HepG2 (cell line): ENCODE data around the gene CFAP92.

Experiments
- EHMT2 ChIP-seq: fragments of 200-600 bp; sonication (generic); IDR thresholded peaks from 2 replicates; pipeline ENCODE4 v1.7.0; 2017; ENCODE audit warnings: antibody characterized with exemption, low read depth, low read length, borderline replicate concordance
- KDM2A ChIP-seq: sonication (generic); formaldehyde crosslinking; IDR thresholded peaks from 2 replicates; pipeline ENCODE4 v1.4.0; 2020; ENCODE audit warnings: low read depth, missing genetic modification reagents, borderline replicate concordance
- MBNL3 ChIP-seq: fragments of 250-450 bp; sonication (Bioruptor Pico); conservative IDR thresholded peaks from 2 replicates; pipeline ENCODE4 v1.8.0; 2022; ENCODE audit warnings: mild to moderate bottlenecking, inconsistent platforms
- NBN ChIP-seq: fragments of 450-650 bp; conservative IDR thresholded peaks from 2 replicates; pipeline ENCODE4 v1.6.1; 2017
- POLR2A ChIP-seq, 2 experiments: IDR thresholded peaks; 2 replicates each; pipeline ENCODE4 v1.6.1; 2011; ENCODE audit warnings: low read depth in 2 of 2, low read length in 2 of 2, mild to moderate bottlenecking in 1 of 2, moderate library complexity in 1 of 2; ENCODE audit not compliant: insufficient read depth in 1 of 2
- SUZ12 ChIP-seq: fragments of 150-350 bp; IDR thresholded peaks from 2 replicates; pipeline ENCODE4 v1.6.1; 2014; ENCODE audit warnings: low read depth, low read length
- ZFP1 ChIP-seq: IDR thresholded peaks from 2 replicates; pipeline ENCODE4 v1.6.1; 2016
- ZNF205 ChIP-seq: IDR thresholded peaks from 2 replicates; pipeline ENCODE4 v1.6.1; 2018; ENCODE audit warnings: missing biosample characterization, missing genetic modification reagents
- ZNF274 ChIP-seq: sonication (generic); formaldehyde crosslinking; IDR thresholded peaks from 2 replicates; pipeline ENCODE4 v1.5.1; 2020; ENCODE audit warnings: mild to moderate bottlenecking, missing genetic modification reagents
- TF ChIP-seq, protein P1 (sequence below): IDR thresholded peaks from 2 replicates; pipeline ENCODE4 v1.6.1; 2016
- TF ChIP-seq, protein P2 (sequence below): sonication (generic); formaldehyde crosslinking; IDR thresholded peaks from 2 replicates; pipeline ENCODE4 v1.9.0; 2021; ENCODE audit warnings: missing genetic modification reagents, borderline replicate concordance

GRCh38 chr3:128933922-128934253 lies 60.0 kb downstream of the CFAP92 start:
- TF ChIP-seq EHMT2 (no peak), ZNF274 (CRISPR knock-in tag) (no peak), MBNL3 (CRISPR knock-in tag) (no peak), POLR2A (IDR thresholded peaks at IDR 0.05; ENCODE audit: insufficient read depth in 1 of 2, low read depth in 2 of 2, low read length in 2 of 2) (no peak), ZFP1 (CRISPR knock-in tag) (no peak), KDM2A (CRISPR knock-in tag) (no peak), ZNF205 (CRISPR knock-in tag) (no peak), NBN (no peak), SUZ12 (no peak)
- TF ChIP-seq, protein P1, sequence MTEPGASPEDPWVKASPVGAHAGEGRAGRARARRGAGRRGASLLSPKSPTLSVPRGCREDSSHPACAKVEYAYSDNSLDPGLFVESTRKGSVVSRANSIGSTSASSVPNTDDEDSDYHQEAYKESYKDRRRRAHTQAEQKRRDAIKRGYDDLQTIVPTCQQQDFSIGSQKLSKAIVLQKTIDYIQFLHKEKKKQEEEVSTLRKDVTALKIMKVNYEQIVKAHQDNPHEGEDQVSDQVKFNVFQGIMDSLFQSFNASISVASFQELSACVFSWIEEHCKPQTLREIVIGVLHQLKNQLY (CRISPR knock-in tag) = no peak
- TF ChIP-seq, protein P2, sequence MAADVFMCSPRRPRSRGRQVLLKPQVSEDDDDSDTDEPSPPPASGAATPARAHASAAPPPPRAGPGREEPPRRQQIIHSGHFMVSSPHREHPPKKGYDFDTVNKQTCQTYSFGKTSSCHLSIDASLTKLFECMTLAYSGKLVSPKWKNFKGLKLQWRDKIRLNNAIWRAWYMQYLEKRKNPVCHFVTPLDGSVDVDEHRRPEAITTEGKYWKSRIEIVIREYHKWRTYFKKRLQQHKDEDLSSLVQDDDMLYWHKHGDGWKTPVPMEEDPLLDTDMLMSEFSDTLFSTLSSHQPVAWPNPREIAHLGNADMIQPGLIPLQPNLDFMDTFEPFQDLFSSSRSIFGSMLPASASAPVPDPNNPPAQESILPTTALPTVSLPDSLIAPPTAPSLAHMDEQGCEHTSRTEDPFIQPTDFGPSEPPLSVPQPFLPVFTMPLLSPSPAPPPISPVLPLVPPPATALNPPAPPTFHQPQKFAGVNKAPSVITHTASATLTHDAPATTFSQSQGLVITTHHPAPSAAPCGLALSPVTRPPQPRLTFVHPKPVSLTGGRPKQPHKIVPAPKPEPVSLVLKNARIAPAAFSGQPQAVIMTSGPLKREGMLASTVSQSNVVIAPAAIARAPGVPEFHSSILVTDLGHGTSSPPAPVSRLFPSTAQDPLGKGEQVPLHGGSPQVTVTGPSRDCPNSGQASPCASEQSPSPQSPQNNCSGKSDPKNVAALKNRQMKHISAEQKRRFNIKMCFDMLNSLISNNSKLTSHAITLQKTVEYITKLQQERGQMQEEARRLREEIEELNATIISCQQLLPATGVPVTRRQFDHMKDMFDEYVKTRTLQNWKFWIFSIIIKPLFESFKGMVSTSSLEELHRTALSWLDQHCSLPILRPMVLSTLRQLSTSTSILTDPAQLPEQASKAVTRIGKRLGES (CRISPR knock-in tag) = no peak
